Stimulated activated CD4-positive, alpha-beta T cell treated with anti-CD3 and anti-CD28 coated beads, TNF-alpha, amount 100 ng/mL, for 24 hours (primary cell): Measurements from ENCODE around the gene MTA3.
"Not testable (repeated sequence)": the region's sequence is repeated elsewhere in the genome, so short reads cannot be mapped to it uniquely, and the experiment has no call there.

Experiments
- DNase-seq, 3 experiments: peaks; one replicate each; pipeline ENCODE4 v3.0.0-alpha.2; 2020; ENCODE audit warnings: low read depth in 3 of 3

MTA3 gene

DNA sequence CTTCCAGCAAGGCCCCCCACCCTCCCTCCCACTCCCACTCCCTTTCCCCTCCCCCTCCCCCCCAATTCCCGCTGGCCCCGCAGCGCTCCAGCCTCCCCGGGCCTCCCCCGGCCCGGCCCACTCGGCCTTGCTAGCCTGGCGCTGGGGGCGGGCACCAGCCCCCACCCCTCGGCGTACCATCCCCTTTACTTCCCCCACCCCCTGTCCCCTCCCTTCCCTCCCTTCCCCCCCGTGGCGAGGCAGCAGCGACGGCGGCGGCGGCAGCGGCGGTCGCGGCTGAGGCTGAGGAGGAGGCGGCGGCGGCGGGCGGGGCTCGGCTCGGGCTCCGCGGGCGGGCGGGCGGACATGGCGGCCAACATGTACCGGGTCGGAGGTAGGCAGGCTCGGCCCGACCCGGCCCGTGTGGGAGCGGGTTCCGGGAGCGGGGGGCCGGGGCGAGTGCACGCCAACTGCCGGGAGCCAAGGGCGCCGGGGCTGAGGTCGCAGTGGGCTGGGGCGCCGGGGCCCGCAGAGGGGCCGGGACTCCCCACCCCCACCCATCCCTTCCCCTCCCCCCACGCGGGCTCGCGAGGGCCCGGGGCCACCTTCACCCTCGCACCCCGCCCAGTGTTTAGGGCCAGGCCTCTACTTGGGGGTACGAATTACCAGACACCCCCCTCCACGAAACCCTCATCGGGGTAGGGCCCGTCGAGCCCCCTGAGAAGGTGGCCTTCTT is at the start of gene MTA3:
Gene MTA3, plus strand, starts transcription at position 232 of the 715 bp plus-strand sequence. Its CDS starts 114 bp downstream, at position 346.
- peak; percentile 38 to 61 (median 42) for DNase-seq

DNA sequence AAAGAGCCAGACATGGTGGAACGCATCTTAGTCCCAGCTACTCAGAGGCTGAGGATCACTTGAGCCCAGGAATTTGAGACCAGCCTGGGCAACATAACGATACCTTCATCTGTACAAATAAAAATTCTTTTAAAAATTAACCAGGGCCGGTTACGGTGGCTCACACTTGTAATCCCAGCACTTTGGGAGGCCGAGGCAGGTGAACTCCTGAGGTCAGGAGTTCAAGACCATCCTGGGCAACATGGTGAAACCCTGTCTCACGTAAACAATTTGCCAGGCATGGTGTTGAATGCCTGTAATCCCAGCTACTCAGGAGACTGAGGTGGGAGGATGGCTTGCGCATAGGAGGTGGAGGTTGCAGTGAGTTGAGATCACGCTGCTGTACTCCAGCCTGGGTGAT is 48.8 kb upstream of the MTA3 start:
- no peak for DNase-seq

DNA sequence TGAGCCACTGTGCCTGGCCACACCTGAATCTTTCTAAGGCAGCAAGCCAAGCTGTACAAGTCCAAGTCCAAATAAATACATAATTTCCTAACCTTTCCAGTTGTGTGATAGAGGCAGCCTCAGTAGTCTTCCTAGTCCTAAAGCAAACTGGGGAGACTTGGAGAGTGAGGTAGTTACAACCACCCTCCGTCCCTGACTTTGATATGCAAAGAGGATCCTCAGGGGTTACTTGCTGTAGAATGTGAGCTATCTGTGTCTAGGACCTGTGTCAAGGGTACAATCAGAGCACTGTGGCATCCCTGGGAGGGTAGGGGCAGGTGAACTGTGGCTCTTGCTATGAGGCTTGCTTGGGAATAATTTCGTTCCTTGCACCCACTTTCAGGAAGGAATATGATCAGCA is 46.4 kb upstream of the MTA3 start:
- DNase-seq = no peak

DNA sequence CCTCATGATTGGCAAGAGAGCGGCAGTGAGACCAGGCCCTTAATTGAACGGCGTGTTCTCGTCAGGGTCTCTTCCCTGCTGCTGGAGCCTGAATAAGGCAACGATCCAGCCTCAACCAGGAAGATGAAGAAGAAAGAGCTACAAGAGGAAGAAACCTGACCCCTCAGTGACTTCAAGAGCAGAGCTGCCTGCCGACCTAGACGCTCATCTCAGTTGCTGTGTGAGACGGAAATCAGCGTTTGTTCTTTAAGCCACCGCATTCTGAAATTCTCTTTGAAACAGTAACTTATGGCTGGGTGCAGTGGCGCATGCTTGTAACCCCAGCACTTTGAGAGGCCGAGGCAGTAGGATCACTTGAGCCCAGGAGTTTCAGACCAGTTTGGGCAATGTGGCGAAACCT is 45.1 kb upstream of the MTA3 start:
- DNase-seq = no peak

DNA sequence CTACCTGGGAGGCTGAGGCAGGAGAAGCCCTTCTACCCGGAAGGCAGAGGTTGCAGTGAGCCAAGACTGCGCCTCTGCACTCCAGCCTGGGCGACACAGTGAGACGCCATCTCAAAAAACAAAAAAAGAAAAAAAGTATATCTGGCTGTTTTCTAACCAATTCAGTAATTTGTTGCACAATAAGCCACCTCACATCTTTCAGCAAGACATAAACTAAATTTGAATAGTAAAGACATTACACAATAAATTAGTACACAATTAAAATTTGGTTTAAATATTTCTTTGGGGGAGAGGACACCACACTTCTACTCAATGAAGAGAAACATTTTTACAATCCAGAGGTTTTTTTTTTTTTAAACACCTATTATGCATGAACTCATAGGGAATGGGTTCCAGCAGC is 36.0 kb upstream of the MTA3 start:
- no peak for DNase-seq

DNA sequence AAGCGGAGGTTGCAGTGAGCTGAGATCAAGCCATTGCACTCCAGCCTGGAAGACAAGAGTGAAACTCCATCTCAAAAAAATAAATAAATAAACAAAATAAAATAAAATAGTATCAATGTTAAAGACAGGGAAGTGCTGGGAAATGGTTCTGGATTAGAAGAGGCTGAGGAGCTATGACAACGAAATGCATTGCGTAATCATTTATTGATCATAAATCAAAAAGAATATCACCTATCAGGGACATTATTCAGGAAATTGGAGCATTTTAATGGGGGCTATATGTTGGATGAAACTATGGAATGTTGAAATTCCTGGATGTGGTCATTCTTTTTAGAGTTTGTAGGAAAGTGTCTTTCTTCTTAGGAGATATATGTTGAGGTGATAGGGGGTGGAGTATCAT is 30.9 kb upstream of the MTA3 start:
- DNase-seq = no peak

DNA sequence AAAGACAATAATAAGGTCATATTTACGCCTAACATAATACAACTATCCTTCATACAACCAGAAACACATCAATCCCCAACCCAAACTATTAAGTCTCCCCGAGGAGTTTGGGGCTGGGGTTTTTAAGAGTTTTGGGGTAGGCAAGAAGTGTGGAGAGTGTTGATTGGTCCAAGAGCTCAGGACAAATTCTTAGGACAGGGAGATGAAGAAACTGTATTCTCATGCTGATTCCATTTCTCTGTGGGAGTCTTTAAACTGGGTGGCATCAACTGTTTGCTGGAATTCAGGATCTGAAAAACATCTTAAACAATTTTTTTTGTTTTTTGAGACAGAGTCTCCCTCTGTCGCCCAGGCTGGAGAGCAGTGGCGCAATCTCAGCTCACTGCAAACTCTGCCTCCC is 25.6 kb upstream of the MTA3 start:
- no peak for DNase-seq

DNA sequence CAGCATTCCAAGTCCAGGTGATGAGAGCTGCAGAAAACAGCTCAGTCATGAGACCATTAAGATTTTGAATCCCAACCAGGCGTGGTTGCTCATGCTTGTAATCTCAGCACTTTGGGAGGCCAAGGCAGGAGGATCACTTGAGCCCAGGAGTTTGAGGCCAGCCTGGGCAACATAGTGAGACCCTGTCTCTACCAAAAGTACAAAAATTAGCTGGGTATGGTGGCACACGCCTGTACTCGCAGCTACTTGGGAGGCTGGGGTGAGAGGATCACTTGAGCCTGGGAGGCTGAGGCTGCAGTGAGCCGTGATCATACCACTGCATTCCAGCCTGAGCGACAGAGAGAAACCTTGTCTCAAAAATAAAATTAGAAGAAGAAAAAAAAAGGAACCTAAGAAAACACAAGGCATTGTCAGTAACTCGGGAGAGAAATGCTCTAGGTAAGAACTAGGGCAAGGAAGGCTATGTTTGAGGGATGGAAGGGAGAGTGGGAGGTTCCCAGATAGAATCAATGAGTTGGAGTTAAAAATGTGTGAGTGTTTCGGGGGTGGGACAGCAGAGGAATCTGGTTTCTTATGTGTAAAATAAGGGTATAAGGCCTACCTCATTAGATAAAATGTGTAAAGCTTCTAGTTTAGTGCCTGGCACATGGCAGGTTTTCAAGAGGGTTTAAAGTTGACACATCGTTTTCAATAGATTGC is 23.3 kb upstream of the MTA3 start:
- DNase-seq = no peak

DNA sequence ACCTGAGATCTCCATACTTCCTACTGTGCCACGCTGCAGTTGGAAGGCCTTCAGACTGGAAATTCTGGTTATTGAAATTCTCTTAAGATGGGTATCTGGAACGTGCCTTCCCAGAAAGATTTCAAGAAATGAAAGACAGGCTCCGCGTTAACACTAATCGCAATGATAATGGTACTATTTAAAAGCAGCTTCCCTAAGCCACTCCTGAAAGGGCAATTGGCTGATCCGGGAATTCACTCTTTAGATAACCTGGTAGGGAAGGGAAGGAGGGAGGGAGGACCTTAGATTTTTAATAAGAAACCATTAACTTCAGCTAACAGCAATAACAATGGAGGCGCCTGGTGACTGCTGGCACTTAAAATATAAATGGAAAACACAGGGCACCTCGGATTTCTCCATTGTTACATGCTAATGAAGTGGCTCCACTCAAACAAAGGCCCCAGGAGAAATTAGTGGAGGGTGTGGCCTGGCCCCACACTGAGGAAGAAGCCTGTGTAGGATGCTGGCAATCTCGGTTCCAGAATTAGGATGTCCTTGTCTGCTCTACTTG is 22.5 kb upstream of the MTA3 start:
- DNase-seq = no peak

DNA sequence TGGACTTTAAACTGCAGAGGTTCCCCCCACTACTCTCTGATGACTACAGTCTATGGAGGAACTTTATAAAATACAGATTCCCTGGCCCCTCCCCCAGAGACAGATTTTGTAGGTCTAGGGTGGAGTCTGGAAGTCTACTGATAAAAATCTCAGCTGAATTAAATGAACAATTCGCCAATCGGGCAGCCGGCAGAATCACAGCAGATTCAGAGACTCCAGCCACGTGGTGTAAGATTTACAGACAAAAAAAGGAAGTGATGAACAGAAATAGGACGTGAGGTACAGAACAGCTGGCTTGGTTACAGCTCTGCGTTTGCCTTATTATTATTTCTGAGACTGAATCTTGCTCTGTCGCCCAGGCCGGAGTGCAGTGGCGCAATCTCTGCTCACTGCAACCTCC is 21.4 kb upstream of the MTA3 start:
- no peak for DNase-seq

DNA sequence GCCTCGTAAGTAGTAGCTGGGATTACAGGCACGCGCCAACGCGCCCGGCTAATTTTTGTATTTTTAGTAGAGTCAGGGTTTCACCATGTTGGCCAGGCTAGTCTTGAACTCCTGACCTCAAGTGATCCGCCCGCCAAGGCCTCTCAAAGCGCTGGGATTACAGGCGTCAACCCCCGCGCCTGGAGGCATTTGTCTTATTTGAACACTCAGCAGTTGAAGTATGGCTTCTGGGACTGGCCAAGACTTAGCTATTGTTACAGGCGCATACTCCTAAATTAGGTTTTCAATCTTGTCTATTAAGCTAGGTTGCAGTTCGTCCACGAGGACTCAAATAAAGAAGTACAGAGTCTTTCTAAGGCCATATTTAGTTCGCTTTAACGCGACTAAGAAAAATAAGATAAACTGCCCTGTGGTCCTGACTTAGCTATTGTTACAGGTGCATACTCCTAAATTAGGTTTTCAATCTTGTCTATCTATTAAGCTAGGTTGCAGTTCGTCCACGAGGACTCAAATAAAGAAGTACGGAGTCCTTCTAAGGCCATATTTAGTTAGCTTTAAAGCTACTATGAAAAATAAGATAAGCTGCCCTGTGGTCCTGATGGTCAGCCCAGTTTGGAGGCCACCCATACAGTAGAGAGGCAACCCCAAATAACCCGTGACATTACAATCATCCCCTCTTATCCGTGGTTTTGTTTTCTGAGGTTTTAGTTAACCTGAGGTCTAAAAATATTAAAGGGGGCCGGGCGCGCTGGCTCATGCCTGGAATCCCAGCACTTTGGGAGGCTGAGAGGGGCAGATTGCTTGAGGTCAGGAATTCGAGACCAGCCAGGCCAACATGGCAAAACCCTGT is 20.8 kb upstream of the MTA3 start:
- DNase-seq = no peak

DNA sequence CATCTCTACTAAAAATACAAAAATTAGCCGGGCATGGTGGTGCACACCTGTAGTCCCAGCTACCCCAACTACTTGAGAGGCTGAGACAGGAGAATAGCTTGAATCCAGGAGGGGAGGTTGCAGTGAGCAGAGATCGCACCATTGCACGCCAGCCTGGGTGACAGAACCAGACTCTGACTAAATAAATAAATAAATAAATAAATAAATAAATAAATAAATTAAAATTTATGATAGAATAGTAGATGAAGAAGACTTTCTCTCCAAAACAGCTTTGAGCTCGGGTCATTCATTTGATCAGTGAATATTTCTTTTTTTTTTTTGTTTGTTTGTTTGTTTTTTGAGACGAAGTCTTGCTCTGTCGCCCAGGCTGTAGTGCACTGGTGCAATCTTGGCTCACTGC is 17.6 kb upstream of the MTA3 start:
- DNase-seq = no peak

DNA sequence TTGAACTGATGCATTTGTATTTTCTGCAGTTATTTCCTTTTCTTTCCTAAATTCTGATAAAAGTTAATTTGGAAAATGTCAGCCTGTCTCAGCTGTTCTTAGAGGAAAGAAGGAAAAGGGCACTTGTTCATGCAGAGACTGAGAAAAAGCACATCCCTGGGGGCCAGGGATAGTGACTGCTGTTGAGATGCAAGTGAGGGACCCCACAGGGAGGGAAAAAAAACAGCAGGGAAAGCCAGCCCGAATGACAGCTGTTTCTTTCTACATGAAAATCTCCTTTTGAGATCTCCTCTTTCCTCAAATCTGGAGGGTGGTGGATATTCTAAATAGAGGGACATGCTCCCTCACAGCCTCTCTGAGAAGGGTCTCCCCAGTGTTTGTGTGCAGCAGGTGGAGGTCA is 14.0 kb upstream of the MTA3 start:
- DNase-seq = no peak

DNA sequence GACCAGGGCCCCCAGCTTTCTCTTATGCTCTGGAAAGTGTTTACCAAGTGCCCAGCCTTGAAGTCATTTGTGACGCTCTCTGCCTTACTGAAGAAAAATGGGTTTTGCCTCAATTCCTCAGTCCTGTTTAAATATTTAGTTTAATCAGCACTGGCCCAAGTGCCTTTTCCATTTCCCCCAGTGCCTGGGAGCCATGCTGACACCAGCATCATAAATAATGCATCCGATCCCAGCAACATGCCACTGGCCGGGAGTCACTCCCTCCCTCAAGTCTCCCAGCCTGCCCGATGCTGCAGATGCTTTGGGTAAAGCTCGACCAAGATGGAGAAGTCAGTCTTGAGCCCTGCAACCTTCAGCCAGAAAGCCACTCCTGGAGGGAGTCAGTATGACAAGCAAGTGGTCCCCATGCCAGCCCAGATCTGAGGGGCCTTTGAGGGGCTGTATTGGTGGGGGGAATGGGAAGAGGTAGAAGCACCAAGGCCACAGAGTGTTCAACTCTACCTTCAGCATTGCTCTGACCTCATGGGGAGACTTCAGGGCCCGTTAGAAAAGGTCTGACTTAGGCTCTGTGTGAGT is 12.0 kb upstream of the MTA3 start:
- no peak for DNase-seq

DNA sequence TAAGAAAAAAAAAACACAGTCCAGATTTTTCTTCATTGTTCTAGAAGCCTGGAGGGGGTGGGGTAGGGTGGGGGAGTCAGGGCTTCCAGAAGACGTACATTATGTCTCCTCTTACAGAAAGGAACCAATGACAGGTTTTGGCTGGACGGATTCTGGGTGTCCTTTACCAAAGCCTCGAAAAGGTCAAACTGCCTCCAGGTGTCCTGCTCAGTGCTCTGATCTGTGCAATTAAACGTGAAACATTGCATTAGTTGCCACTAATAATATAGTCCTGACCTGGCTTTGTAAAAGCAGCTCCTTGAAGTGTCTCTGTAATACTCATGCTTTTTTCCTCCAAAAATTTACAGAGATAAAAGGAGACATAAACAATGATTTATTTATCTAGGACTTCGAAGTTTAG is 11.1 kb upstream of the MTA3 start:
- no peak for DNase-seq

DNA sequence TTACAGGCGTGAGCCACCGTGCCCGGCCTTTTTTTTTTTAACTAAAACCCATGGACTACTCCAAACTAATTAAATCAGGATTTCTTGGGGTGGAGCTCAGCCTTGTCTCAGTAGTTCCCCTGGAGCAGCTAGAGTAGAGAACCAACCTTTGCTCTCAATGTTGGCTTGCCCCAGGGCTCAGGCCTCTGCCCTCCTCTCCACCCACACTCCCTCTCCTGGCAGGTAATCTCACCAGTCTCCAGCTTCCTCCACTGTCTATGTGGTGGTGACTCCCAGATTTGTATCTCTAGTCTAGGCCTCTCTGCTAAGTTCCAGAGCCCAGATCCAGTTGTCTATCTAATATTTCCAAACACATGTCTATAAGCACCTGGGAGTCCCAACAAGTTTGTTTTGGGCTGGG is 9.6 kb upstream of the MTA3 start:
- DNase-seq = no peak

DNA sequence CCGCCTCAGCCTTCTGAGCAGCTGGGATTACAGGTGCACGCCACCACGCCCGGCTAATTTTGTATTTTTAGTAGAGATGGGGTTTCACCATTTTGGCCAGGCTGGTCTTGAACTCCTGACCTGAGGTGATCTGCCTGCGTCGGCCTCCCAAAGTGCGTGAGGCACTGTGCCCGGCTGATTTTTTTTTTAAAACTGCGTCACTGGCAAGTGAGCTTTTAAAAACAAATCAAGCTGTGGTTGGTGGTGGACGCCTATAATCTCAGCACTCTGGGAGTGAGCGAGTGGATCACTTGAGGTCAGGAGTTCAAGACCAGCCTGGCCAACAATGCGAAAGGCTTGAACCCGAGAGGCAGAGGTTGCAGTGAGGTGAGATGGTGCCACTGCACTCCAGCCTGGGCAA is 8.3 kb upstream of the MTA3 start:
- not testable (repeated sequence) for DNase-seq

DNA sequence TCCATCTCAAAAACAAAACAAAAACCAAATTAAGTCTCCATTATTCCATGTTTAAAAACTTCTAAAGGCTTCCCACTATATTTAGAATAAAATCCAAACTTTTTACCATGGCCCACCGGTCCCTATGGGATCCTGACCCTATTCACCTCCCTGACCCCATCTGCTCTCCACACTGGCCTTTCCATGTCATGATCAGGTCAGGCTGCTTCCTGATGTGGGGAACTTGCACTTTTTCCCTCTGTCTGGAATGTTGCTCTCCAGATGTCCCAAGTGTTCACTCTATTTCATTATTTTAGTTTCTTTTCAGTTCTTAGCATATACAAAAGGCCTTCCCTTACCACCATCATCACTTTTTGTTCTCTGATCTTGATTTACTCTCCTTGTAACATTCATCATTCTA is 7.5 kb upstream of the MTA3 start:
- DNase-seq = no peak

DNA sequence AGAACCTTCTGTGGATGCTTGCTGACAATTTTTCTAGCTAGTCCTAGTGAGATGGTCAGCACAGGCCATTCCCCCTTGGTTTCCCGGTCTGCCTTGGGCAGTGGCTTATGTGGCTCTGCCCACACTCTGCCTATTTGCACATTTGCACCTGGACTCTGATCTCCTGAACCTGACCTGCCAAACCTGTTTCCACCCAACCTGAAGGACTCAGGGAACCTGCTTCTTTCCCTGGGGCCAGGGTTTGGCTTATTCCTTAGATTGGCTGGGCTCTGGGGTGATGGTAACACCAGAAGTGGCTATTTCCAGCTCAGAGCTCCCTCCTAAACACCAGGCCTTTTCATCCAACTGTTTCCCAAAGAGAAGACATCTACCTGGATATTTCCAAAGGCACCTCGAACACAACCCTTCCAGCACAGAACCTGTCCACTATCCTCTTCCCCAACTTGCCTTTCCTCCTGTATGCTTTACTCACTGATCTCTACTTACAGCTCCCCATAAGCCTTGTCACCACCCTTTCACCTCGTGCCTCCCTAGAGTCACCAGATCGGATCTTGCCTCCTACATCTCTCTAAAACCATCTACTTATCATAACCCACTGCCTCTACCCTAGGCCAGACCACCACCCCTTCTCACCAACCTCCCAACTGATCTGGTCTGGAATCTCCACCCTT is 5.8 kb upstream of the MTA3 start:
- no peak for DNase-seq

DNA sequence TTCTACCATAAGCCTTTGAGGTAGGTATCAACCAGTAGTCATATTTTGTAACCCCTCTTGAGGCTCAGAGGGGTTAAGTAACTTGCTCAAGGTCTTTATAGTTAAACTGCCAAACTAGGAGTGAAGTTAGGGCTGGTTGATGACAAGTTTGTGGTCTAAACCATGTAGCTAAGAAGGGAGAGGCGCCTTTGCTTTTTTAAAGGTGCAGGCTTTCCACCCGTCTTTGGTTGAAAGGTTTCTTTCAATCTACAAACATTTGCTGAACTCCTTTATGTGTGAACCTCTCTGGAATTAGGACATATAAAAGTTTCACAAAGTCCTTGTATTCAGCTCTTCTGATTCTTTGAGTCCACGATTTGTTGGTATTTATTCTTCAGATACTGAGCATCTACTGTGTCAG is 2.4 kb upstream of the MTA3 start:
- DNase-seq = no peak

DNA sequence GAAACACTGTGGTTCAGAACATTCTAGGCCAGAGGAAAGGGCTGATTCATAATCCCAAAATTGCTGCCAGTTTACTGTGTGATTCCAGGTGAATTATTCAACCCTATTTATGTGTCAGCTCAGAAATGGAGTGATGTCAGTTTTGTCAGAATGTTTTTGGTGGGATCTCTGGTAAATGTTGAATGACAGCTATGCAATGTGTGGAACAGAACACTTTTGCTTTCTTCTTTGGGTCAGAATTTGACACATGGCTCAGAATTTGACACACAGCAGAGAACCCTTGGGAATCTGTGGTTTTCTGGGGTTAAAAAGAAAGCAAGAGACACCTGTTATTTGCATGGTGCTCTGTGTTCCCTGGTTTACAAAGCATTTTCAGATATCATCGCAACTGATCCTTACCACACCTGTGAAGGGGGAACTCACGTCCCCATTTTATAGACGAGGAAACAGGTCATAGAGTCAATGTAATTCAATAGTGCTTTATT is 1.6 kb upstream of the MTA3 start:
- no peak for DNase-seq
